Ishikawa (cell line): ENCODE data around the gene KIAA1755.

Source experiments
- CREB1 ChIP-seq: IDR thresholded peaks from 2 replicates; pipeline ENCODE4 v1.6.1; 2012; ENCODE audit warnings: low read depth
- EP300 ChIP-seq: IDR thresholded peaks from 2 replicates; pipeline ENCODE4 v1.6.1; 2012; ENCODE audit warnings: borderline replicate concordance
- NFIC ChIP-seq: IDR thresholded peaks from 2 replicates; pipeline ENCODE4 v1.6.1; 2012
- RAD21 ChIP-seq: IDR thresholded peaks from 2 replicates; pipeline ENCODE4 v1.6.1; 2012; ENCODE audit warnings: low read depth
- REST ChIP-seq: IDR thresholded peaks from 2 replicates; pipeline ENCODE4 v1.6.1; 2012; ENCODE audit warnings: low read depth, mild to moderate bottlenecking
- TEAD4 ChIP-seq: IDR thresholded peaks from 2 replicates; pipeline ENCODE4 v1.6.1; 2012
- TF ChIP-seq, protein P1 (sequence below): IDR thresholded peaks from 2 replicates; pipeline ENCODE4 v1.6.1; 2012

GRCh38 chr20:38205001-38205400, 55.5 kb downstream of the KIAA1755 start:
- TF ChIP-seq, protein P1, sequence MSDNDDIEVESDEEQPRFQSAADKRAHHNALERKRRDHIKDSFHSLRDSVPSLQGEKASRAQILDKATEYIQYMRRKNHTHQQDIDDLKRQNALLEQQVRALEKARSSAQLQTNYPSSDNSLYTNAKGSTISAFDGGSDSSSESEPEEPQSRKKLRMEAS, result no peak
- TF ChIP-seq TEAD4 (no peak), REST (no peak), EP300 (no peak), CREB1 (no peak), RAD21 (no peak), NFIC (no peak)
